BE2C (cell line): ENCODE measurements around the gene RTN4RL2.

Experiments
- DNase-seq: peaks from one replicate; pipeline ENCODE4 v3.0.0-alpha.2; 2020
- H3K27me3 ChIP-seq: fragments of 250-450 bp; sonication (Bioruptor Pico); 2 replicates; pipeline ENCODE4 v1.5.1; 2020; ENCODE audit warnings: mild to moderate bottlenecking
- H3K36me3 ChIP-seq: fragments of 250-450 bp; sonication (Bioruptor Pico); 2 replicates; pipeline ENCODE4 v1.5.1; 2020; ENCODE audit warnings: mild to moderate bottlenecking
- H3K4me1 ChIP-seq: fragments of 250-450 bp; sonication (Bioruptor Pico); 2 replicates; pipeline ENCODE4 v1.5.1; 2020
- H3K4me3 ChIP-seq: 2 replicates; pipeline ENCODE4 v1.5.1; 2011; ENCODE audit warnings: low read depth, low read length
- H3K9me3 ChIP-seq: fragments of 250-450 bp; sonication (Bioruptor Pico); 2 replicates; pipeline ENCODE4 v1.5.1; 2020
- CTCF ChIP-seq: IDR thresholded peaks from 2 replicates; pipeline ENCODE4 v1.5.1; 2012; ENCODE audit warnings: mild to moderate bottlenecking, low read depth, low read length

Gene RTN4RL2

GRCh38 chr11:57464539-57465181, 4.3 kb downstream of the RTN4RL2 start:
- no peaks in the 10 kb centered on the region for H3K36me3 ChIP-seq
- no peaks in the 10 kb centered on the region for H3K4me1 ChIP-seq
- peaks cover 15% of the 10 kb centered on the region for H3K27me3 ChIP-seq
- TF ChIP-seq CTCF: no peak
- H3K9me3 ChIP-seq: no peaks in the 10 kb centered on the region
- DNase-seq: no peak
- H3K4me3 ChIP-seq: no peak overlapping the region

- Histone ChIP-seq H3K36me3 (no peaks in the 10 kb centered on the region), H3K27me3 (peaks cover under 1% of the 10 kb centered on the region; the same call in 1 of the 2 replicates), H3K9me3 (no peaks in the 10 kb centered on the region), H3K4me1 (no peaks in the 10 kb centered on the region), H3K4me3 (no peak overlapping the region)
- TF ChIP-seq CTCF: no peak
- no peak for DNase-seq
Observed at GRCh38 chr11:57466680-57467079, 6.4 kb downstream of the RTN4RL2 start.

- Histone ChIP-seq H3K4me1 (no peaks in the 10 kb centered on the region), H3K9me3 (no peaks in the 10 kb centered on the region), H3K27me3 (no peaks in the 10 kb centered on the region), H3K4me3 (no peak overlapping the region), H3K36me3 (no peaks in the 10 kb centered on the region)
- no peak for DNase-seq
- TF ChIP-seq CTCF: no peak
Observed at GRCh38 chr11:57467508-57468157, 7.3 kb downstream of the RTN4RL2 start.

GRCh38 chr11:57468276-57468675, 7.9 kb downstream of the RTN4RL2 start:
- DNase-seq: no peak
- no peak for TF ChIP-seq CTCF
- no peaks in the 10 kb centered on the region for H3K36me3 ChIP-seq
- H3K27me3 ChIP-seq: no peaks in the 10 kb centered on the region
- H3K9me3 ChIP-seq: no peaks in the 10 kb centered on the region
- H3K4me1 ChIP-seq: no peaks in the 10 kb centered on the region
- H3K4me3 ChIP-seq: no peak overlapping the region

GRCh38 chr11:57469268-57469667, 8.9 kb downstream of the RTN4RL2 start:
- Histone ChIP-seq H3K4me3 (no peak overlapping the region), H3K9me3 (no peaks in the 10 kb centered on the region), H3K27me3 (no peaks in the 10 kb centered on the region), H3K4me1 (no peaks in the 10 kb centered on the region), H3K36me3 (no peaks in the 10 kb centered on the region)
- no peak for DNase-seq
- TF ChIP-seq CTCF: no peak

- H3K4me1 ChIP-seq: no peaks in the 10 kb centered on the region
- DNase-seq: no peak
Observed at GRCh38 chr11:57471496-57471895, 11.2 kb downstream of the RTN4RL2 start.

More at GRCh38 chr11:57471496-57471895, 11.2 kb downstream of the RTN4RL2 start:
- Histone ChIP-seq H3K4me3 (no peak overlapping the region), H3K36me3 (no peaks in the 10 kb centered on the region), H3K9me3 (no peaks in the 10 kb centered on the region), H3K27me3 (peaks cover 8% of the 10 kb centered on the region)
- no peak for TF ChIP-seq CTCF
